Heart right ventricle (tissue), 16 donors: ENCODE data around the gene TSHZ1. TPM values are rescaled to one million over a fixed set of nuclear protein-coding genes. Genes with fewer than 3 reads are reported as not detected.

Experiments used
- ATAC-seq, 8 donors: fragments of 200-7000 bp; cut with Tn5 transposase; one replicate each; pipeline ENCODE4 v1.9.1; 2020; ENCODE audit warnings: mild to moderate bottlenecking in 8 of 8, moderate library complexity in 8 of 8, moderate number of reproducible peaks in 1 of 8
- DNase-seq, 2 donors: peaks; one replicate each; pipeline ENCODE4 v3.0.0-alpha.2; 2020
- H3K27ac ChIP-seq, 10 donors: fragments of 200-600 bp; sonication (generic) in 2 of 10; one replicate each; pipeline versions ENCODE4 v1.5.0 to v1.8.0; 2020 to 2022; ENCODE audit warnings: mild to moderate bottlenecking in 3 of 10
- H3K27me3 ChIP-seq, 7 donors: fragments of 200-600 bp; one replicate each; pipeline ENCODE4 v1.8.0; 2021 to 2022; ENCODE audit warnings: mild to moderate bottlenecking in 2 of 7
- H3K36me3 ChIP-seq, 9 donors: fragments of 200-600 bp; sonication (generic) in 1 of 9; one replicate each; pipeline versions ENCODE4 v1.5.0 to v1.8.0; 2020 to 2022; ENCODE audit warnings: mild to moderate bottlenecking in 2 of 9
- H3K4me1 ChIP-seq, 9 donors: fragments of 200-600 bp; sonication (generic) in 1 of 9; one replicate each; pipeline versions ENCODE4 v1.5.0 to v1.8.0; 2020 to 2022; ENCODE audit warnings: mild to moderate bottlenecking in 4 of 9
- H3K4me3 ChIP-seq, 10 donors: fragments of 200-600 bp; sonication (generic) in 2 of 10; one replicate each; pipeline versions ENCODE4 v1.5.0 to v1.8.0; 2020 to 2022; ENCODE audit warnings: mild to moderate bottlenecking in 7 of 10, moderate library complexity in 2 of 10
- H3K9me3 ChIP-seq, 11 donors: fragments of 200-600 bp in 10 of 11; sonication (generic) in 2 of 11; one replicate each; pipeline versions ENCODE4 v1.5.0 to v1.8.0; 2013 to 2022; ENCODE audit warnings: mild to moderate bottlenecking in 2 of 11, control low read depth in 1 of 11, moderate library complexity in 1 of 11
- CTCF ChIP-seq, 9 donors: fragments of 200-600 bp; sonication (generic) in 2 of 9; IDR thresholded peaks; one replicate each; pipeline versions ENCODE4 v1.5.0 to v1.8.0; 2021 to 2022; ENCODE audit warnings: antibody characterized with exemption in 9 of 9, mild to moderate bottlenecking in 5 of 9, moderate library complexity in 1 of 9
- WGBS, 2 donors: extraction: QIAGEN DNeasy Blood & Tissue Kit; methylation state at CpG; one replicate each; pipeline ENCODE4 v1.1.7; 2013; ENCODE audit warnings: inconsistent platforms in 1 of 2; 5-methylcytosine and 5-hydroxymethylcytosine counted together
- intact Hi-C, 10 donors: fragments of 100-400 bp; cut with DNase I; formaldehyde crosslinking; loops; one replicate each; pipeline versions ENCODE4 v1.11.1 to v1.14.2; 2022
- polyA plus RNA-seq, 2 donors: library from polyadenylated mRNA; stranded (reverse); fragments of 200-250 nt; gene quantifications; one replicate each; pipeline ENCODE4 v1.2.3, GENCODE V29; 2013
- total RNA-seq, 10 donors: library from RNA; stranded (reverse); fragmentation: NEBNext Ultra II Directional in 3 of 10; extraction: Animal tissue kit (Norgen Biotek cat#: 25700) in 3 of 10; gene quantifications; one replicate each; pipeline versions ENCODE4 v1.2.1 to v1.2.4, GENCODE V29; 2021 to 2023
- donor health status: Arrhythmogenic right ventricular cardiomyopathy.
- donor health status: ischemic (EF 13 %, LVEDD 7.1; RV severe dilation, severe dysfunction).
- donor health status: healthy with polysubstance abuse.
- donor health status: DM: no; HTN: yes; CAD: no.
- donor health status: DM: no; HTN: no; CAD: no.
- donor health status: ischemic (EF 25% LVEDD 6.9; RV normal size, moderate dysfunction).
- donor health status: ischemic (EF 25% LVEDD 5.7; RV mildly dilated, moderate dysfunction).
- donor health status: healthy.
- donor health status: DM: yes; HTN: yes; CAD: no.
- donor health status: Ischemic cardiomyopathy.
- donor health status: ischemic (EF 35%, LVEDD 5.7; RV mildly dilated, moderate dysfunction).
- donor health status: nonischemic (EF 11% LVEDD 7.7; RV severe dilation, severe dysfunction).
- donor health status: DM: yes; HTN: yes; CAD: no.
- donor health status: PGD.
- donor health status: ischemic (EF 29% LVEDD 5.4; RV normal size, mild dysfunction).
- donor health status: nonischemic (EF 23%, LVEDD 6.1; RV moderate dilation, normal function).

Gene TSHZ1
- total and polyA plus RNA-seq, 12 donors, result 4.8 to 22.9 (median 17.6) TPM

DNA sequence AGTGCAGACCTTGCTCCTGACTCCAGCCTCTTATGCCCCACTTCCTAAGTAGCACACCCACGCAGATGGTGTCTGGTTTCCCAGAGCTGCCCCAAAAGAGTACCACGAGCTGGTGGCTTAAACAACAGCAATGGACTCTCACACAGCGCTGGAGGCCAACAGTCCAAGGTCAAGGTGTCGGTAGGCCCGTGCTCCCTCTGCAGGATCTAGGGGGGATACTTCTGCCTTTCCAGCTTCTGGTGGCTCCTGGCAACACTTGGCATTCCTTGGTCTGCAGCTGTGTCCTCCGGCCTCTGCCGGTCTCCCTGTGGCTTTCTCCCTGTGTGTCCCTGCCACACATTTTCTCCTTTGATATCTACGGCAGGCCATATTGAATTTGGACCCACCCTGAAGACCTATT lies 99.0 kb downstream of the TSHZ1 start:
- intact Hi-C loops, result no loop called here
- ATAC-seq (peak in 1 of 8 donors; percentile 40), DNase-seq (no peak)
- peaks cover 0 to 23% (median 0%) of the 10 kb centered on the region in 11 donors for H3K9me3 ChIP-seq
- no peaks in the 10 kb centered on the region for H3K27me3 ChIP-seq
- no peak overlapping the region for H3K27ac ChIP-seq
- no peaks in the 10 kb centered on the region for H3K36me3 ChIP-seq
- peak in 3 of 9 donors; percentile 8 to 24 (median 10) for TF ChIP-seq CTCF (IDR thresholded peaks at IDR 0.05)
- H3K4me3 ChIP-seq, result no peak overlapping the region
- H3K4me1 ChIP-seq, result no peaks in the 10 kb centered on the region
- 78 to 88% methylated on average over 8 of the region's 8 CpGs for WGBS, 2 donors

- intact Hi-C loops, result loop anchor here in 1 of 10 donors (10.0 kb wide), 1 partner anchor 59 kb away; no protein-coding TSS in a partner anchor
- no peaks in the 10 kb centered on the region for H3K36me3 ChIP-seq
- ATAC-seq, result no peak
- no peak overlapping the region for H3K4me3 ChIP-seq
- no peak overlapping the region for H3K27ac ChIP-seq
- peak in 1 of 9 donors; percentile 8 for TF ChIP-seq CTCF (IDR thresholded peaks at IDR 0.05)
- H3K27me3 ChIP-seq, result no peaks in the 10 kb centered on the region
- no peaks in the 10 kb centered on the region for H3K4me1 ChIP-seq
- H3K9me3 ChIP-seq, result peaks cover 0 to 5% (median 0%) of the 10 kb centered on the region in 11 donors
- 88% methylated on average over 5 of the region's 5 CpGs for WGBS, 2 donors
- no peak for DNase-seq
Measured at GRCh38 chr18:75314117-75314516, 103.5 kb downstream of the TSHZ1 start.

DNA sequence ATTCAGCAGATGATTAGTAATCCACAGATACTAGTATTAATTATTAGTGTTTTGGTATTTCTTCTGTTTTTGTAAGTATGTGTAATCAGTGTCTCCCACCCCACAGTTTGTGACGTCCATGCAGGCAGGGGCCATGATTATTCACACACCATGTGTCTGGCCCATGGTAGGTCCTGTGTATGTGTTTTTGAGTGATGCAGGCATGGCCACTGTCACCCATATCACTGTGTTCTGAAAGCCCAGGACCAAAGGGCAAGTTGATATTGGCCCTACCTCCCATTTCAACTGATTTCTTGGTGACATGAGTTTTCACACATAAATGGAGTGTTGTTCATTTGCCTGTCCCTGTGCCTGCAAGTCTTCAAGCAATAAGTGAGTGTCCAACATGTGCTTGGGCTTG lies 104.0 kb downstream of the TSHZ1 start:
- intact Hi-C loops, result loop anchor here in 1 of 10 donors (10.0 kb wide), 1 partner anchor 60 kb away; no protein-coding TSS in a partner anchor
- no peak for DNase-seq
- Histone ChIP-seq H3K4me1 (no peaks in the 10 kb centered on the region), H3K9me3 (peaks cover 0 to 4% (median 0%) of the 10 kb centered on the region in 11 donors), H3K27me3 (no peaks in the 10 kb centered on the region), H3K4me3 (no peak overlapping the region), H3K27ac (no peak overlapping the region), H3K36me3 (no peaks in the 10 kb centered on the region)
- ATAC-seq, result no peak
- no peak for TF ChIP-seq CTCF (IDR thresholded peaks at IDR 0.05)
- 84 to 91% methylated on average over 1 of the region's 1 CpG for WGBS, 2 donors

DNA sequence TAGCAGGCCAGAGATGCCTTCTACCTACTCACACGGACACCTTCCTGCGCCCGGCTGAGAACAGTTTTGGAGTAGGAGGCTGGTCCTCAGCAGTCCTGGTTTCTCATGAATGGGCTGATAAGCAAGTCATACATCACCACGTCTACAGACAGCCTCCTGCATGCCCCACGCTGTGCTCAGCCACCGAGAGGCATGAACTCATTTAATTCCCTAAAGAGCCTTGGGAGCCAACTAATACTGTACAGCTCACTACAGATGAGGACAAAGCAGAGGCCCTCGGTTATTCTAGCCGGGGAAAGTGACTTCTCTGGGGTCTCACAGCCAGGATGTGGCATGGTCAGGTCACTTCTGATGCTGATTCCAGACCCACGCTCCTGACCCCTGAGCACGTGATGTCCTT lies 105.6 kb downstream of the TSHZ1 start:
- Histone ChIP-seq H3K27ac (no peak overlapping the region), H3K4me1 (no peaks in the 10 kb centered on the region), H3K36me3 (no peaks in the 10 kb centered on the region), H3K9me3 (no peaks in the 10 kb centered on the region), H3K4me3 (no peak overlapping the region), H3K27me3 (no peaks in the 10 kb centered on the region)
- intact Hi-C loops, result loop anchor here in 1 of 10 donors (10.0 kb wide), 1 partner anchor 61 kb away; no protein-coding TSS in a partner anchor
- no peak for DNase-seq
- no peak for TF ChIP-seq CTCF (IDR thresholded peaks at IDR 0.05)
- 81 to 84% methylated on average over 10 of the region's 10 CpGs for WGBS, 2 donors
- ATAC-seq, result no peak
